HL-60/S4 (cell line): ENCODE measurements around the gene MAP4.

Experiments used
- in situ Hi-C: fragments of 300-500 bp; cut with MboI; formaldehyde crosslinking; loops from 2 replicates; pipeline ENCODE4 v1.14.3; 2022; ENCODE audit warnings: low sequenced_read_pairs

The MAP4 gene

GRCh38 chr3:47847801-47848518, 168.3 kb downstream of the MAP4 start:
- in situ Hi-C loops: loop anchor here (25.0 kb wide), 1 partner anchor 314 kb away; no protein-coding TSS in a partner anchor

DNA sequence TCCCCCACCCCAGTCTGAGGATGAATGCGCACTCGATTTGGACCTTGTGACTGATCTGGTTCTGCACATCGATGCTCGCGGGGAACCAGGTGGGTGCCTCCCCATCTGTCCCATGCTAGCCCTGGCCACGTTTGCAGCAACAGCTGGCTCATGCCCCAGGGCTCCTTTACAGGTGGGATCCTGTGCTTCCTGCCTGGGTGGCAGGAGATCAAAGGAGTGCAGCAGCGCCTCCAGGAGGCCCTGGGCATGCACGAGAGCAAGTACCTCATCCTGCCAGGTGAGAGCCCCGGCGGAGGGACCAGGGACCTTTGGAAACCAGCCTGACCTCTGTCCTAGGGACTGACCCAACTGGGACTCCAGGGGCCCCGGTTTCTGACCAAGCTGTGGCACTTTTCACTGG, 169.0 kb downstream of the MAP4 start:
- in situ Hi-C loops: loop anchor here (25.0 kb wide), 1 partner anchor 315 kb away; no protein-coding TSS in a partner anchor

- in situ Hi-C loops: loop anchor here (25.0 kb wide), 1 partner anchor 315 kb away; no protein-coding TSS in a partner anchor
These were observed 169.4 kb downstream of the MAP4 start for GRCh38 chr3:47846880-47847248.

- in situ Hi-C loops: loop anchor here (25.0 kb wide), 1 partner anchor 316 kb away; no protein-coding TSS in a partner anchor
These were observed 169.9 kb downstream of the MAP4 start for GRCh38 chr3:47846186-47846879.

DNA sequence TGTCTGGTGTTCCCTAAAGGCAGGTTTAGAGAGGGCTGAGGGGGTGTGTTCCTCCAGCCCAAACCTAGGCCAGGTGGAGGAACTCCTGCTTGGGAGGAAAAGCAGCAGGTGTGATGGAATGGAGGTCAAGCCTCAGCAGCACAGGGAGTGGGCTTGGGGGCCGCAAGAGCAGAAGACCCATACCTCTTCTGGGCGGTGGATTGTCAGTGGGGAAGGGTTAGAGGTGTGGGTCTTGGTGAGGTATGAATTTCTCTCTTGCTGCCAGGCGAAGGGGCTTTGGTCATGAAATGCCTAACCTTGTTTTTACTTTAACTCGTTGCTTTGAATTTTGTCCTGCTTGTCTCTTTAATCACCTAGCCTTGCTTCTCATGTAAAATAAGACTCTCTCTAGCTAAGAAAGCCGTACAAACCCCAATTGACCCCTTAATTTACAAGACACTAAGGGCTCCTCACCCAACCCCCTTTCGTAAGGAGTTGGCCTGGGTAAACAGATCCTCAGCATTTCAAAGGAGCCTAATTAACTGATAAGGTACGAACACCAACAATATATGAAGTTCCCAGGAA, 174.3 kb downstream of the MAP4 start:
- in situ Hi-C loops: loop anchor here (25.0 kb wide), 1 partner anchor 320 kb away; no protein-coding TSS in a partner anchor

GRCh38 chr3:47838503-47838902, 177.7 kb downstream of the MAP4 start:
- in situ Hi-C loops: loop anchor here (25.0 kb wide), 1 partner anchor 324 kb away; no protein-coding TSS in a partner anchor

- in situ Hi-C loops: loop anchor here (25.0 kb wide), 1 partner anchor 325 kb away; no protein-coding TSS in a partner anchor
These were observed 179.2 kb downstream of the MAP4 start for GRCh38 chr3:47836986-47837385.

- in situ Hi-C loops: loop anchor here (25.0 kb wide), 1 partner anchor 333 kb away; no protein-coding TSS in a partner anchor
These were observed 186.7 kb downstream of the MAP4 start for GRCh38 chr3:47829482-47829881.

GRCh38 chr3:47825590-47825989, 190.6 kb downstream of the MAP4 start:
- in situ Hi-C loops: loop anchor here (25.0 kb wide), 1 partner anchor 337 kb away; no protein-coding TSS in a partner anchor

GRCh38 chr3:47824541-47825473, 191.4 kb downstream of the MAP4 start:
- in situ Hi-C loops: loop anchor here (25.0 kb wide), 1 partner anchor 337 kb away; no protein-coding TSS in a partner anchor

GRCh38 chr3:47817609-47818008, 198.6 kb downstream of the MAP4 start:
- in situ Hi-C loops: no loop called here

DNA sequence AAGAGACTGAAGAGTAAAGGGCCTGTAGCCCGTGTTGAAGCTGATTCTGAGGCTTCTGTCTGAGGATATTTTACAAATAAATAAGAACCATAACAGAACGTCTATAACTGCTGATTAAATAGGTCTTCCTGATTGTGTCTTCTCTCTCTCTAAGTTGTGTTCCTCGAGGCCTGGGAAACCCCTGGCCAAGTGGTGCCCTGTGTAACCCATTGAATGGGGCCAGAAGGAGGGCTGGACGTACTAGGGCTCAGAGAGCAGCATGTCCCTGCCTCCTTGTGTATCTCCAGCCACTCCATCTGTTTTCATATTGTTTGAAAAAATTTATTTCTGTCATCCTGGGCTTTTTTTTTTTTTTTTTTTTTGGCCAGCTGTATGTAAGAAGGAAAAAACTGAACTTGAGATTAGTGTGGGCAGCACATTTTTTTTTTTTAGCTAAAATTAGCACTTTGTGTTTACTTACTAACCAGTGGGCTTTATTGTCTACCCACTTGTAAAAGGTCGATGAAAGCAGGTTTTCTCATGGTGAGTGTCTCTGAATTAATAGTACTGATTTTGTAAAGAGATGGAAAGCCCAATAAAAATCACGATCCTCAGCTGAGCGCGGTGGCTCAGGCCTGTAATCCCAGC, 202.6 kb downstream of the MAP4 start:
- in situ Hi-C loops: no loop called here

DNA sequence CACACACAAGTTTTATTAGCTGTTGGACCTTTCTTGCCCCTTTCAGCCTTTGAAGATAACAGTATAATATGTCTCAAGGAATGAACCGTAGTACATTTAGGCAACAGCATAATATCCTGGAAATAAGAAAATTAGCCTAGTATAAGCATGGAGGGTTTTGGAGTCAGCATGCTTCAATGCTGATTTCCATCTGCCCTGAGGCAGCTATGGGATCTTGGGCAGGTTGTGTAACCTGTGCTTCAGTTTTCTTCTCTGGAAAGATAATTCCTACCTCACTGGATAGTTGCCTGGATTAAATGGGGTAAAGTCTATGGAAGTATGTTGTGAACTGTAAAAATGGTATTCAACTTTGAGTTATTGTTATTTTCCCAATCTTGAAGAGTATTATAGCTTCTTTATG, 211.6 kb downstream of the MAP4 start:
- in situ Hi-C loops: no loop called here

- in situ Hi-C loops: no loop called here
These were observed 212.7 kb downstream of the MAP4 start for GRCh38 chr3:47803480-47804025.

- in situ Hi-C loops: no loop called here
These were observed 213.3 kb downstream of the MAP4 start, which contains the start of gene DHX30 for GRCh38 chr3:47802734-47803479. TSS of gene DHX30 (plus strand) at chr3:47803138. CDS start at chr3:47810684, 7,546 bp downstream.
